Measurements from ENCODE around the gene LRRTM4.

DNA sequence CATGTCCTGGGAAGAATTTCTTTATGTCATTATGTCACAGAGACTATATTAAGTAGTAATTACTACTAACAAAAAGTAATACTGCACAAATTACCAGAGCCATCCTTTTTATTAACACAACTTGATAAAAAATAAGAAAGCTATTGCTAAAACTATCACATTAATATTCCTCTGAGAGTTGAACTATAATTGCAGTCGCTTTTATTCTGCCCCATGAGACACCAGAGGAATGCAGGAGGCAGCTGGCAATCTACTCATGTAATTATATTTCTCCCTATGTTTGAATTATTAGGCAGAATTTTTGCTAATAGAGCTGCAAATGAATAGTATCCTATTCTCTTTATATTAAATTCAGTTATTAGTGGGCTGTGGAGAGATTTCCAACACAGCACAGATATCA, 220.7 kb downstream of the LRRTM4 start:
- TF ChIP-seq, protein P1, sequence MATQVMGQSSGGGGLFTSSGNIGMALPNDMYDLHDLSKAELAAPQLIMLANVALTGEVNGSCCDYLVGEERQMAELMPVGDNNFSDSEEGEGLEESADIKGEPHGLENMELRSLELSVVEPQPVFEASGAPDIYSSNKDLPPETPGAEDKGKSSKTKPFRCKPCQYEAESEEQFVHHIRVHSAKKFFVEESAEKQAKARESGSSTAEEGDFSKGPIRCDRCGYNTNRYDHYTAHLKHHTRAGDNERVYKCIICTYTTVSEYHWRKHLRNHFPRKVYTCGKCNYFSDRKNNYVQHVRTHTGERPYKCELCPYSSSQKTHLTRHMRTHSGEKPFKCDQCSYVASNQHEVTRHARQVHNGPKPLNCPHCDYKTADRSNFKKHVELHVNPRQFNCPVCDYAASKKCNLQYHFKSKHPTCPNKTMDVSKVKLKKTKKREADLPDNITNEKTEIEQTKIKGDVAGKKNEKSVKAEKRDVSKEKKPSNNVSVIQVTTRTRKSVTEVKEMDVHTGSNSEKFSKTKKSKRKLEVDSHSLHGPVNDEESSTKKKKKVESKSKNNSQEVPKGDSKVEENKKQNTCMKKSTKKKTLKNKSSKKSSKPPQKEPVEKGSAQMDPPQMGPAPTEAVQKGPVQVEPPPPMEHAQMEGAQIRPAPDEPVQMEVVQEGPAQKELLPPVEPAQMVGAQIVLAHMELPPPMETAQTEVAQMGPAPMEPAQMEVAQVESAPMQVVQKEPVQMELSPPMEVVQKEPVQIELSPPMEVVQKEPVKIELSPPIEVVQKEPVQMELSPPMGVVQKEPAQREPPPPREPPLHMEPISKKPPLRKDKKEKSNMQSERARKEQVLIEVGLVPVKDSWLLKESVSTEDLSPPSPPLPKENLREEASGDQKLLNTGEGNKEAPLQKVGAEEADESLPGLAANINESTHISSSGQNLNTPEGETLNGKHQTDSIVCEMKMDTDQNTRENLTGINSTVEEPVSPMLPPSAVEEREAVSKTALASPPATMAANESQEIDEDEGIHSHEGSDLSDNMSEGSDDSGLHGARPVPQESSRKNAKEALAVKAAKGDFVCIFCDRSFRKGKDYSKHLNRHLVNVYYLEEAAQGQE (IDR thresholded peaks at IDR 0.05; ENCODE audit: unreplicated experiment), result no peak
- TF ChIP-seq, protein P2, sequence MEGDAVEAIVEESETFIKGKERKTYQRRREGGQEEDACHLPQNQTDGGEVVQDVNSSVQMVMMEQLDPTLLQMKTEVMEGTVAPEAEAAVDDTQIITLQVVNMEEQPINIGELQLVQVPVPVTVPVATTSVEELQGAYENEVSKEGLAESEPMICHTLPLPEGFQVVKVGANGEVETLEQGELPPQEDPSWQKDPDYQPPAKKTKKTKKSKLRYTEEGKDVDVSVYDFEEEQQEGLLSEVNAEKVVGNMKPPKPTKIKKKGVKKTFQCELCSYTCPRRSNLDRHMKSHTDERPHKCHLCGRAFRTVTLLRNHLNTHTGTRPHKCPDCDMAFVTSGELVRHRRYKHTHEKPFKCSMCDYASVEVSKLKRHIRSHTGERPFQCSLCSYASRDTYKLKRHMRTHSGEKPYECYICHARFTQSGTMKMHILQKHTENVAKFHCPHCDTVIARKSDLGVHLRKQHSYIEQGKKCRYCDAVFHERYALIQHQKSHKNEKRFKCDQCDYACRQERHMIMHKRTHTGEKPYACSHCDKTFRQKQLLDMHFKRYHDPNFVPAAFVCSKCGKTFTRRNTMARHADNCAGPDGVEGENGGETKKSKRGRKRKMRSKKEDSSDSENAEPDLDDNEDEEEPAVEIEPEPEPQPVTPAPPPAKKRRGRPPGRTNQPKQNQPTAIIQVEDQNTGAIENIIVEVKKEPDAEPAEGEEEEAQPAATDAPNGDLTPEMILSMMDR (conservative IDR thresholded peaks at IDR 0.05; ENCODE audit: low read depth in 2 of 2), result no peak
- no peak for TF ChIP-seq EZH2 (IDR thresholded peaks at IDR 0.05; ENCODE audit: low read depth, unreplicated experiment)
- TF ChIP-seq POLR2AphosphoS5 (IDR thresholded peaks at IDR 0.05; ENCODE audit: low read depth), result no peak
- TF ChIP-seq CREB1 (CRISPR knock-in tag; IDR thresholded peaks at IDR 0.05; ENCODE audit: low read depth), result no peak
- TF ChIP-seq JUNB (IDR thresholded peaks at IDR 0.05; ENCODE audit: unreplicated experiment), result no peak
- no peak for TF ChIP-seq ZNF114 (CRISPR knock-in tag; IDR thresholded peaks at IDR 0.05)
- no peak for TF ChIP-seq EZH2phosphoT487 (IDR thresholded peaks at IDR 0.05; ENCODE audit: unreplicated experiment)
- no peak for TF ChIP-seq ZNF331 (CRISPR knock-in tag; IDR thresholded peaks at IDR 0.05; ENCODE audit: low read depth)
- TF ChIP-seq NANOG (IDR thresholded peaks at IDR 0.05; ENCODE audit: borderline replicate concordance), result no peak
- TF ChIP-seq, protein P3, sequence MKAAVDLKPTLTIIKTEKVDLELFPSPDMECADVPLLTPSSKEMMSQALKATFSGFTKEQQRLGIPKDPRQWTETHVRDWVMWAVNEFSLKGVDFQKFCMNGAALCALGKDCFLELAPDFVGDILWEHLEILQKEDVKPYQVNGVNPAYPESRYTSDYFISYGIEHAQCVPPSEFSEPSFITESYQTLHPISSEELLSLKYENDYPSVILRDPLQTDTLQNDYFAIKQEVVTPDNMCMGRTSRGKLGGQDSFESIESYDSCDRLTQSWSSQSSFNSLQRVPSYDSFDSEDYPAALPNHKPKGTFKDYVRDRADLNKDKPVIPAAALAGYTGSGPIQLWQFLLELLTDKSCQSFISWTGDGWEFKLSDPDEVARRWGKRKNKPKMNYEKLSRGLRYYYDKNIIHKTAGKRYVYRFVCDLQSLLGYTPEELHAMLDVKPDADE (IDR thresholded peaks at IDR 0.05), result no peak
- TF ChIP-seq, protein P4, sequence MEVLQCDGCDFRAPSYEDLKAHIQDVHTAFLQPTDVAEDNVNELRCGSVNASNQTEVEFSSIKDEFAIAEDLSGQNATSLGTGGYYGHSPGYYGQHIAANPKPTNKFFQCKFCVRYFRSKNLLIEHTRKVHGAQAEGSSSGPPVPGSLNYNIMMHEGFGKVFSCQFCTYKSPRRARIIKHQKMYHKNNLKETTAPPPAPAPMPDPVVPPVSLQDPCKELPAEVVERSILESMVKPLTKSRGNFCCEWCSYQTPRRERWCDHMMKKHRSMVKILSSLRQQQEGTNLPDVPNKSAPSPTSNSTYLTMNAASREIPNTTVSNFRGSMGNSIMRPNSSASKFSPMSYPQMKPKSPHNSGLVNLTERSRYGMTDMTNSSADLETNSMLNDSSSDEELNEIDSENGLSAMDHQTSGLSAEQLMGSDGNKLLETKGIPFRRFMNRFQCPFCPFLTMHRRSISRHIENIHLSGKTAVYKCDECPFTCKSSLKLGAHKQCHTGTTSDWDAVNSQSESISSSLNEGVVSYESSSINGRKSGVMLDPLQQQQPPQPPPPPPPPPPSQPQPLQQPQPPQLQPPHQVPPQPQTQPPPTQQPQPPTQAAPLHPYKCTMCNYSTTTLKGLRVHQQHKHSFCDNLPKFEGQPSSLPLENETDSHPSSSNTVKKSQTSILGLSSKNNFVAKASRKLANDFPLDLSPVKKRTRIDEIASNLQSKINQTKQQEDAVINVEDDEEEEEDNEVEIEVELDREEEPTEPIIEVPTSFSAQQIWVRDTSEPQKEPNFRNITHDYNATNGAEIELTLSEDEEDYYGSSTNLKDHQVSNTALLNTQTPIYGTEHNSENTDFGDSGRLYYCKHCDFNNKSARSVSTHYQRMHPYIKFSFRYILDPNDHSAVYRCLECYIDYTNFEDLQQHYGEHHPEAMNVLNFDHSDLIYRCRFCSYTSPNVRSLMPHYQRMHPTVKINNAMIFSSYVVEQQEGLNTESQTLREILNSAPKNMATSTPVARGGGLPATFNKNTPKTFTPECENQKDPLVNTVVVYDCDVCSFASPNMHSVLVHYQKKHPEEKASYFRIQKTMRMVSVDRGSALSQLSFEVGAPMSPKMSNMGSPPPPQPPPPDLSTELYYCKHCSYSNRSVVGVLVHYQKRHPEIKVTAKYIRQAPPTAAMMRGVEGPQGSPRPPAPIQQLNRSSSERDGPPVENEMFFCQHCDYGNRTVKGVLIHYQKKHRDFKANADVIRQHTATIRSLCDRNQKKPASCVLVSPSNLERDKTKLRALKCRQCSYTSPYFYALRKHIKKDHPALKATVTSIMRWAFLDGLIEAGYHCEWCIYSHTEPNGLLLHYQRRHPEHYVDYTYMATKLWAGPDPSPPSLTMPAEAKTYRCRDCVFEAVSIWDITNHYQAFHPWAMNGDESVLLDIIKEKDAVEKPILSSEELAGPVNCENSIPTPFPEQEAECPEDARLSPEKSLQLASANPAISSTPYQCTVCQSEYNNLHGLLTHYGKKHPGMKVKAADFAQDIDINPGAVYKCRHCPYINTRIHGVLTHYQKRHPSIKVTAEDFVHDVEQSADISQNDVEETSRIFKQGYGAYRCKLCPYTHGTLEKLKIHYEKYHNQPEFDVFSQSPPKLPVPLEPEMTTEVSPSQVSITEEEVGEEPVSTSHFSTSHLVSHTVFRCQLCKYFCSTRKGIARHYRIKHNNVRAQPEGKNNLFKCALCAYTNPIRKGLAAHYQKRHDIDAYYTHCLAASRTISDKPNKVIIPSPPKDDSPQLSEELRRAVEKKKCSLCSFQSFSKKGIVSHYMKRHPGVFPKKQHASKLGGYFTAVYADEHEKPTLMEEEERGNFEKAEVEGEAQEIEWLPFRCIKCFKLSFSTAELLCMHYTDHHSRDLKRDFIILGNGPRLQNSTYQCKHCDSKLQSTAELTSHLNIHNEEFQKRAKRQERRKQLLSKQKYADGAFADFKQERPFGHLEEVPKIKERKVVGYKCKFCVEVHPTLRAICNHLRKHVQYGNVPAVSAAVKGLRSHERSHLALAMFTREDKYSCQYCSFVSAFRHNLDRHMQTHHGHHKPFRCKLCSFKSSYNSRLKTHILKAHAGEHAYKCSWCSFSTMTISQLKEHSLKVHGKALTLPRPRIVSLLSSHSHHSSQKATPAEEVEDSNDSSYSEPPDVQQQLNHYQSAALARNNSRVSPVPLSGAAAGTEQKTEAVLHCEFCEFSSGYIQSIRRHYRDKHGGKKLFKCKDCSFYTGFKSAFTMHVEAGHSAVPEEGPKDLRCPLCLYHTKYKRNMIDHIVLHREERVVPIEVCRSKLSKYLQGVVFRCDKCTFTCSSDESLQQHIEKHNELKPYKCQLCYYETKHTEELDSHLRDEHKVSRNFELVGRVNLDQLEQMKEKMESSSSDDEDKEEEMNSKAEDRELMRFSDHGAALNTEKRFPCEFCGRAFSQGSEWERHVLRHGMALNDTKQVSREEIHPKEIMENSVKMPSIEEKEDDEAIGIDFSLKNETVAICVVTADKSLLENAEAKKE (CRISPR knock-in tag; IDR thresholded peaks at IDR 0.05), result no peak
- no peak for TF ChIP-seq STAT1 (IDR thresholded peaks at IDR 0.05; ENCODE audit: unreplicated experiment)
